HepG2 (cell line): Measurements from ENCODE around the gene GGT7. TPM values are rescaled to one million over a fixed set of nuclear protein-coding genes. Genes with fewer than 3 reads are reported as not detected.
A peak's percentile ranks its signal among the peaks of the same experiment; 100 is the strongest.

ENCODE experiments used
- NAIF1 ChIP-seq: sonication (generic); formaldehyde crosslinking; IDR thresholded peaks from 2 replicates; pipeline ENCODE4 v1.5.0; 2020; ENCODE audit warnings: mild to moderate bottlenecking, missing genetic modification reagents, borderline replicate concordance
- PHF21A ChIP-seq: sonication (generic); formaldehyde crosslinking; IDR thresholded peaks from 2 replicates; pipeline ENCODE4 v1.5.0; 2020; ENCODE audit warnings: mild to moderate bottlenecking, missing genetic modification reagents
- TBP ChIP-seq: sonication (generic); formaldehyde crosslinking; IDR thresholded peaks from 2 replicates; pipeline ENCODE4 v1.5.0; 2020; ENCODE audit warnings: missing genetic modification reagents
- TEAD3 ChIP-seq: optimal IDR thresholded peaks from 2 replicates; pipeline ENCODE3; 2016; ENCODE audit warnings: borderline replicate concordance
- ZBTB8A ChIP-seq: sonication (generic); formaldehyde crosslinking; IDR thresholded peaks from 2 replicates; pipeline ENCODE4 v1.4.0; 2020; ENCODE audit warnings: mild to moderate bottlenecking, low read depth, missing genetic modification reagents, borderline replicate concordance
- ZNF180 ChIP-seq: sonication (generic); formaldehyde crosslinking; IDR thresholded peaks from 2 replicates; pipeline ENCODE4 v1.4.0; 2020; ENCODE audit warnings: low read depth, missing genetic modification reagents, borderline replicate concordance
- ZNF570 ChIP-seq: sonication (generic); formaldehyde crosslinking; IDR thresholded peaks from 2 replicates; pipeline ENCODE4 v1.4.0; 2020; ENCODE audit warnings: mild to moderate bottlenecking, missing genetic modification reagents, borderline replicate concordance
- ZSCAN20 ChIP-seq: sonication (generic); formaldehyde crosslinking; IDR thresholded peaks from 2 replicates; pipeline ENCODE4 v1.4.0; 2020; ENCODE audit warnings: missing genetic modification reagents, mild to moderate bottlenecking, borderline replicate concordance
- polyA plus RNA-seq, 8 experiments: library from polyadenylated mRNA; depleted of rRNA in 3 of 8; stranded (reverse) in 7 of 8; unstranded in 1 of 8; fragments of >200 nt; fragmentation: Illumina TruSeq in 4 of 8; extraction: Trizol in 4 of 8; gene quantifications; 2 replicates each; pipeline versions ENCODE4 v1.2.1 to v1.2.3, GENCODE V29; 2011 to 2016; ENCODE audit warnings: low read depth in 4 of 8, missing spikeins in 1 of 8, mixed read lengths in 1 of 8; ENCODE audit not compliant: insufficient read depth in 1 of 8
- total RNA-seq, 5 experiments: library from RNA; depleted of rRNA; stranded (reverse); fragments of >200 nt; fragmentation: Illumina TruSeq; extraction: Trizol; gene quantifications; 2 replicates each; pipeline ENCODE4 v1.2.3, GENCODE V29; 2016; ENCODE audit warnings: low read depth in 1 of 5
- TF ChIP-seq, protein P1 (sequence below): sonication (generic); formaldehyde crosslinking; IDR thresholded peaks from 2 replicates; pipeline ENCODE4 v1.5.0; 2020; ENCODE audit warnings: mild to moderate bottlenecking, missing genetic modification reagents
- TF ChIP-seq, protein P2 (sequence below): sonication (generic); formaldehyde crosslinking; IDR thresholded peaks from 2 replicates; pipeline ENCODE4 v1.4.0; 2020; ENCODE audit warnings: mild to moderate bottlenecking, missing genetic modification reagents, borderline replicate concordance
- TF ChIP-seq, protein P3 (sequence below): sonication (generic); formaldehyde crosslinking; IDR thresholded peaks from 2 replicates; pipeline ENCODE4 v1.8.1; 2023; ENCODE audit warnings: missing genetic modification reagents, mild to moderate bottlenecking, borderline replicate concordance
- TF ChIP-seq, protein P4 (sequence below): sonication (generic); formaldehyde crosslinking; IDR thresholded peaks from 2 replicates; pipeline ENCODE4 v1.4.0; 2020; ENCODE audit warnings: mild to moderate bottlenecking, missing genetic modification reagents
- TF ChIP-seq, protein P5 (sequence below): IDR thresholded peaks from 2 replicates; pipeline ENCODE4 v1.6.1; 2016; ENCODE audit warnings: missing compliant biosample characterization, missing genetic modification reagents, borderline replicate concordance
- TF ChIP-seq, protein P6 (sequence below): sonication (generic); formaldehyde crosslinking; IDR thresholded peaks from 2 replicates; pipeline ENCODE4 v1.4.0; 2020; ENCODE audit warnings: mild to moderate bottlenecking, missing genetic modification reagents
- TF ChIP-seq, protein P7 (sequence below): sonication (generic); formaldehyde crosslinking; IDR thresholded peaks from 2 replicates; pipeline ENCODE4 v1.8.1; 2023; ENCODE audit warnings: mild to moderate bottlenecking, missing genetic modification reagents, borderline replicate concordance
- TF ChIP-seq, protein P8 (sequence below): sonication (generic); formaldehyde crosslinking; IDR thresholded peaks from 2 replicates; pipeline ENCODE4 v1.4.0; 2020; ENCODE audit warnings: missing genetic modification reagents; ENCODE audit errors: not compliant biosample characterization

The GGT7 gene
- total and polyA plus RNA-seq, 2 of the 13 experiments (the other 11 are each of a cell fraction or from before 2014, with no cell fraction given), result 6.6 to 23.0 TPM

DNA sequence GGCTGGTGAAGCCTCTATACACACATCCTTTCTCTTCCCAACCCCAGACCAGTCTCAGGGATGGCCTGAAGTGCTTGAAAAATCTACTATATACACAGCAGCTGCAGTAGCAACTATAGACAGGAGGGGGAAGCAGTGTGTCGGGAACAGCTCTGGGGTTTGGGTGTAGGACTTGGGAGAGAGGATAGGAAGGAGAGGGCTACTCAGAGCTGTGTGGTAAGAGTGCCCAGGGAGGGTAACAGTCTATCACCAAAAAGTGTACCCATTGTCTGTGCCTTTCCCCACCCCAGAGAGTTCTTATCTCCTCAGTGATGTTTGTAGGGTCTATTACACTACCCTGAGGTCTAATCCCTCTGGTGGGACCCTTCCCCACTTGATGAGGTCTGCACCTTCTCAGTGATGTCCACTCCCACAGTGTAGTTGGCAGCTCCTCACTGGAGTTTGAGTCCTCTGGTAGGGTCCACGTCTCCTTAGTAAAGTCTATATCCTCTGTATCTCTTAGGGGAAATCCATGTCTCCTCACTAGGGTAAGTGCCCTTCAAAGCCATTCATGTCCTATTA lies 1.5 kb upstream of the GGT7 start (continued):
- TF ChIP-seq, protein P1, sequence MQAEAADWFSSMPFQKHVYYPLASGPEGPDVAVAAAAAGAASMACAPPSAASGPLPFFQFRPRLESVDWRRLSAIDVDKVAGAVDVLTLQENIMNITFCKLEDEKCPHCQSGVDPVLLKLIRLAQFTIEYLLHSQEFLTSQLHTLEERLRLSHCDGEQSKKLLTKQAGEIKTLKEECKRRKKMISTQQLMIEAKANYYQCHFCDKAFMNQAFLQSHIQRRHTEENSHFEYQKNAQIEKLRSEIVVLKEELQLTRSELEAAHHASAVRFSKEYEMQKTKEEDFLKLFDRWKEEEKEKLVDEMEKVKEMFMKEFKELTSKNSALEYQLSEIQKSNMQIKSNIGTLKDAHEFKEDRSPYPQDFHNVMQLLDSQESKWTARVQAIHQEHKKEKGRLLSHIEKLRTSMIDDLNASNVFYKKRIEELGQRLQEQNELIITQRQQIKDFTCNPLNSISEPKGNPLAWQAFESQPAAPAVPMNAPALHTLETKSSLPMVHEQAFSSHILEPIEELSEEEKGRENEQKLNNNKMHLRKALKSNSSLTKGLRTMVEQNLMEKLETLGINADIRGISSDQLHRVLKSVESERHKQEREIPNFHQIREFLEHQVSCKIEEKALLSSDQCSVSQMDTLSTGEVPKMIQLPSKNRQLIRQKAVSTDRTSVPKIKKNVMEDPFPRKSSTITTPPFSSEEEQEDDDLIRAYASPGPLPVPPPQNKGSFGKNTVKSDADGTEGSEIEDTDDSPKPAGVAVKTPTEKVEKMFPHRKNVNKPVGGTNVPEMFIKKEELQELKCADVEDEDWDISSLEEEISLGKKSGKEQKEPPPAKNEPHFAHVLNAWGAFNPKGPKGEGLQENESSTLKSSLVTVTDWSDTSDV (CRISPR knock-in tag), result no peak
- TF ChIP-seq, protein P2, sequence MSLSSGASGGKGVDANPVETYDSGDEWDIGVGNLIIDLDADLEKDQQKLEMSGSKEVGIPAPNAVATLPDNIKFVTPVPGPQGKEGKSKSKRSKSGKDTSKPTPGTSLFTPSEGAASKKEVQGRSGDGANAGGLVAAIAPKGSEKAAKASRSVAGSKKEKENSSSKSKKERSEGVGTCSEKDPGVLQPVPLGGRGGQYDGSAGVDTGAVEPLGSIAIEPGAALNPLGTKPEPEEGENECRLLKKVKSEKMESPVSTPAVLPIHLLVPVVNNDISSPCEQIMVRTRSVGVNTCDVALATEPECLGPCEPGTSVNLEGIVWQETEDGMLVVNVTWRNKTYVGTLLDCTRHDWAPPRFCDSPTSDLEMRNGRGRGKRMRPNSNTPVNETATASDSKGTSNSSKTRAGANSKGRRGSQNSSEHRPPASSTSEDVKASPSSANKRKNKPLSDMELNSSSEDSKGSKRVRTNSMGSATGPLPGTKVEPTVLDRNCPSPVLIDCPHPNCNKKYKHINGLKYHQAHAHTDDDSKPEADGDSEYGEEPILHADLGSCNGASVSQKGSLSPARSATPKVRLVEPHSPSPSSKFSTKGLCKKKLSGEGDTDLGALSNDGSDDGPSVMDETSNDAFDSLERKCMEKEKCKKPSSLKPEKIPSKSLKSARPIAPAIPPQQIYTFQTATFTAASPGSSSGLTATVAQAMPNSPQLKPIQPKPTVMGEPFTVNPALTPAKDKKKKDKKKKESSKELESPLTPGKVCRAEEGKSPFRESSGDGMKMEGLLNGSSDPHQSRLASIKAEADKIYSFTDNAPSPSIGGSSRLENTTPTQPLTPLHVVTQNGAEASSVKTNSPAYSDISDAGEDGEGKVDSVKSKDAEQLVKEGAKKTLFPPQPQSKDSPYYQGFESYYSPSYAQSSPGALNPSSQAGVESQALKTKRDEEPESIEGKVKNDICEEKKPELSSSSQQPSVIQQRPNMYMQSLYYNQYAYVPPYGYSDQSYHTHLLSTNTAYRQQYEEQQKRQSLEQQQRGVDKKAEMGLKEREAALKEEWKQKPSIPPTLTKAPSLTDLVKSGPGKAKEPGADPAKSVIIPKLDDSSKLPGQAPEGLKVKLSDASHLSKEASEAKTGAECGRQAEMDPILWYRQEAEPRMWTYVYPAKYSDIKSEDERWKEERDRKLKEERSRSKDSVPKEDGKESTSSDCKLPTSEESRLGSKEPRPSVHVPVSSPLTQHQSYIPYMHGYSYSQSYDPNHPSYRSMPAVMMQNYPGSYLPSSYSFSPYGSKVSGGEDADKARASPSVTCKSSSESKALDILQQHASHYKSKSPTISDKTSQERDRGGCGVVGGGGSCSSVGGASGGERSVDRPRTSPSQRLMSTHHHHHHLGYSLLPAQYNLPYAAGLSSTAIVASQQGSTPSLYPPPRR, result no peak
- TF ChIP-seq PHF21A (CRISPR knock-in tag) (no peak), TBP (CRISPR knock-in tag) (no peak), ZNF570 (CRISPR knock-in tag) (no peak), ZBTB8A (CRISPR knock-in tag) (no peak), ZNF180 (CRISPR knock-in tag) (no peak), ZSCAN20 (no peak), TEAD3 (CRISPR knock-in tag) (peak; percentile 41), NAIF1 (CRISPR knock-in tag) (no peak)
- TF ChIP-seq, protein P3, sequence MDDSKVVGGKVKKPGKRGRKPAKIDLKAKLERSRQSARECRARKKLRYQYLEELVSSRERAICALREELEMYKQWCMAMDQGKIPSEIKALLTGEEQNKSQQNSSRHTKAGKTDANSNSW (CRISPR knock-in tag), result no peak
- TF ChIP-seq, protein P4, sequence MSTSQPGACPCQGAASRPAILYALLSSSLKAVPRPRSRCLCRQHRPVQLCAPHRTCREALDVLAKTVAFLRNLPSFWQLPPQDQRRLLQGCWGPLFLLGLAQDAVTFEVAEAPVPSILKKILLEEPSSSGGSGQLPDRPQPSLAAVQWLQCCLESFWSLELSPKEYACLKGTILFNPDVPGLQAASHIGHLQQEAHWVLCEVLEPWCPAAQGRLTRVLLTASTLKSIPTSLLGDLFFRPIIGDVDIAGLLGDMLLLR, result no peak
- TF ChIP-seq, protein P5, sequence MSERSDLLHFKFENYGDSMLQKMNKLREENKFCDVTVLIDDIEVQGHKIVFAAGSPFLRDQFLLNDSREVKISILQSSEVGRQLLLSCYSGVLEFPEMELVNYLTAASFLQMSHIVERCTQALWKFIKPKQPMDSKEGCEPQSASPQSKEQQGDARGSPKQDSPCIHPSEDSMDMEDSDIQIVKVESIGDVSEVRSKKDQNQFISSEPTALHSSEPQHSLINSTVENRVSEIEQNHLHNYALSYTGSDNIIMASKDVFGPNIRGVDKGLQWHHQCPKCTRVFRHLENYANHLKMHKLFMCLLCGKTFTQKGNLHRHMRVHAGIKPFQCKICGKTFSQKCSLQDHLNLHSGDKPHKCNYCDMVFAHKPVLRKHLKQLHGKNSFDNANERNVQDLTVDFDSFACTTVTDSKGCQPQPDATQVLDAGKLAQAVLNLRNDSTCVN (CRISPR knock-in tag), result 0 out of 2 replicates have a peak, but pooled peaks have one; percentile 30
- TF ChIP-seq, protein P6, sequence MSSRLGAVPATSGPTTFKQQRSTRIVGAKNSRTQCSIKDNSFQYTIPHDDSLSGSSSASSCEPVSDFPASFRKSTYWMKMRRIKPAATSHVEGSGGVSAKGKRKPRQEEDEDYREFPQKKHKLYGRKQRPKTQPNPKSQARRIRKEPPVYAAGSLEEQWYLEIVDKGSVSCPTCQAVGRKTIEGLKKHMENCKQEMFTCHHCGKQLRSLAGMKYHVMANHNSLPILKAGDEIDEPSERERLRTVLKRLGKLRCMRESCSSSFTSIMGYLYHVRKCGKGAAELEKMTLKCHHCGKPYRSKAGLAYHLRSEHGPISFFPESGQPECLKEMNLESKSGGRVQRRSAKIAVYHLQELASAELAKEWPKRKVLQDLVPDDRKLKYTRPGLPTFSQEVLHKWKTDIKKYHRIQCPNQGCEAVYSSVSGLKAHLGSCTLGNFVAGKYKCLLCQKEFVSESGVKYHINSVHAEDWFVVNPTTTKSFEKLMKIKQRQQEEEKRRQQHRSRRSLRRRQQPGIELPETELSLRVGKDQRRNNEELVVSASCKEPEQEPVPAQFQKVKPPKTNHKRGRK (CRISPR knock-in tag), result no peak
- TF ChIP-seq, protein P7, sequence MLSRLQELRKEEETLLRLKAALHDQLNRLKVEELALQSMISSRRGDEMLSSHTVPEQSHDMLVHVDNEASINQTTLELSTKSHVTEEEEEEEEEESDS (CRISPR knock-in tag), result no peak
- TF ChIP-seq, protein P8, sequence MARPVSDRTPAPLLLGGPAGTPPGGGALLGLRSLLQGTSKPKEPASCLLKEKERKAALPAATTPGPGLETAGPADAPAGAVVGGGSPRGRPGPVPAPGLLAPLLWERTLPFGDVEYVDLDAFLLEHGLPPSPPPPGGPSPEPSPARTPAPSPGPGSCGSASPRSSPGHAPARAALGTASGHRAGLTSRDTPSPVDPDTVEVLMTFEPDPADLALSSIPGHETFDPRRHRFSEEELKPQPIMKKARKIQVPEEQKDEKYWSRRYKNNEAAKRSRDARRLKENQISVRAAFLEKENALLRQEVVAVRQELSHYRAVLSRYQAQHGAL (CRISPR knock-in tag), result no peak
